Anterior cingulate cortex (tissue), 58 donors: Measurements from ENCODE around the gene KRABD2.
"Not testable (repeated sequence)": the region's sequence is repeated elsewhere in the genome, so short reads cannot be mapped to it uniquely, and the experiment has no call there.

Experiments
- DNase-seq, 58 donors: peaks; one replicate each; lab custom pipeline; 2025; lab: John Stamatoyannopoulos, UW

The KRABD2 gene

DNA sequence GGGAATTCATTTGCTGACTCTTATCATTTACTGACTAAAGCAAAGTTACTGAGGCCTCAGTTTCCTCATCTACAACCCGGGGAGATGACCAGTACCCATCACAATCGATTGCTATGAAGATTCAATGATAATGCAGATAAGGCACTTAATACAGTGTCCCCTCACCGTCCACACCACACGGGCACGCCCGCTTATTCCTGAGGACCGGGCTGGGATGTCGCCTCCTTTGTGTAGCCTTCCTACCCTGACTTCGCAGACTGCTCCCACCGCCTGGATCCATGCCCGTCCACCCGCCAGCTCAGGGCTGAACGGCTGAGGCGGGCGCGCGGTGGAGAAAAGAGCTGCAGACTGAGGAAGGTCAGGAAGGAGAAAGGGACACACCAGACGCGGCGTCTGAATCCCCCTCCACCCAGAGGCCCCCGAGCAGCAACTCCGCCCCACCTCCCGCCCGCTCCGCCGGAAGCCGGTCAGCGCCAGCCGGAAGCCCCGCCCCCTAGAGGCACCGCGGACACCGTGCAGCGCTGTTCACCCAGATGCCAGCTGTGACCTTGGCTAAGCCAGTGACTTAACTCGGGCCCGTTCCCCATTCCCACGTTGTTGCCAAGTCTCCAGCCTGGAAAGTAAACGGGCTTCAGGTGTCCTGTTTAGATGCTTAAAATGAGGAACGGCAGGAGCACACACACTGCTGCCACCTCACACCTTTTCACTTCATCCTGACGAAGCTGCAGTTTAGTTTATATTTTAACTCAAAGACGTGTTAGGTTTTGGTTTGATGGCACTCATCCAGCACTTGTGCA lies at the start of gene KRABD2:
KRABD2 (minus strand) TSS at position 434 of the 797 bp plus-strand sequence.
- peak; percentile 36 to 93 (median 83) for DNase-seq

DNA sequence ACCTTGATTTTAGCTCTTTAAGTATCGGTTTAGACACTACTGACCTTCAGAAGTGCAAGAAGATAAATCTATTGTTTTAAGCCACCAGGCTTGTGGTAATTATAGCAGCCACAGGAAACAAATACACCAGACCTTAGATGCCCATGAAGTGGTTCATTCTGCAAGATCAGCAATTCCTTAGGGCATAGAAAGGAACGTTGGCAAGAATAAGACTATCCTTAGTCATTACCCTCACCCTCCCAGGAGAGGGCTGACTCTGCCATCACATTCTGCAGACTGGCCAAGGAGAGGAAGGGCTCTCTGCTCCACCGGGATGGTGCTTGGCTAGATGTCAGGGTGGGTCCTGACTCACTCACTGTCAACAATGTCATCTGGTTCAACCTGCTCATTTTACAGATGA lies 45.1 kb upstream of the KRABD2 start:
- DNase-seq = no peak

DNA sequence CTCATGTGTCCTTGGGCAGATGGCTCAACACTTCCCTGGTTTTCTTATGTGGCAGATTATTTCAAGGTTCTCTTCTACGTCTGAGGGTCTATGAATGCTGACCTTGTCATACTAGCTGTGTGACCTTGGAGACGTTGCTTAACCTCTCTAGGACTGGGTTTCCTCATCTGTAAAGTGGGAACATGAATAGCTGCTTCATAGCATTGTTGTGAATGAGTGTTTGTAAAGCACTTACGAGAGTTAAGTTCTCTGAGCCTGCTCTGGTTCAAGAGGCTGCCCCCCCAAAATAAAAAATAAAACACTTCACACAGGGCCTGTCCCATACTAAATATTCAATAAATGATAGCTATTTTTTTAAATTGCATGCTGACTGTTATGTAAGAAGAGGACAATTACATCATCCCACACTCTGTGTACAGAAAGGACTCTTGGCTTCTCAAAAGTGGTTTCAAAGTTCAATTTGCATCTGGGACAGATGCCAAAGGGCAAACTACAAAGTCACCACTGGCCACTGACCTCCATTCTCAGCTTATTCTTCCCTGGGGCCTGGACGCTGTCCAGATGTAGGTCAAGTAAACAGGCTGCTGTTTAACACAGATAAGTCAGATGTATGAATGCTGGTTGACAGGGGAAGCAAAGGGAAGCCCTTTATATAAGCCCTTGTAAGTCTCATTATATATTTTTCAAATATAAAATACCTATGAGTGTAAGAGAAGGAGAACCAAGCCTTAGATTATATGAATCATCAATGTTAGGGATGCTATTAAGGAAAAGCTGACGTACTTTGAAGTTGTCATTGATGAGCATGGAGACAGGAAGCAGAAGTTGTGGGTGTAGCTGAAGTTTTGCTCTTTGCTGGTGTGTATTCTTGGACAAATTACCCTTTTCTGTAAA lies 43.8 kb upstream of the KRABD2 start:
- DNase-seq = peak in 3 of 58 donors; percentile 10 to 24 (median 14)

DNA sequence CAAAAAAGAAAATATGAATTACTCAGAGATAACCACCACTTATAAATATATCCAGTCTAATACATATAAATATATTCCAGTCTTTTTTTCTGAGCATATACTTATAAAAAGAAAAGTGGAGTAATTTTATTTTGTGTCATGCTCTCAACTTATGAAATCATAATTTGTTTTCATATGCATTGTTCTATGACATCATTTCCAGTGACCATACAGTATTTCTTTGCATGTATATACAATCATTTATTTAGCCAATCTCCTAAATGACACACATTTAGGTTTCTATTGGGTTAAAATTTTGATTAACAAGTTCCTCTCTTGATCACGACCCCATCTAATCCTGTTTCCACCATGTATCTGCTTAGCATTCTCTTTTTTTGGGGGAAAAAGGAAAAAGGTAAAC lies 42.8 kb upstream of the KRABD2 start:
- no peak for DNase-seq

DNA sequence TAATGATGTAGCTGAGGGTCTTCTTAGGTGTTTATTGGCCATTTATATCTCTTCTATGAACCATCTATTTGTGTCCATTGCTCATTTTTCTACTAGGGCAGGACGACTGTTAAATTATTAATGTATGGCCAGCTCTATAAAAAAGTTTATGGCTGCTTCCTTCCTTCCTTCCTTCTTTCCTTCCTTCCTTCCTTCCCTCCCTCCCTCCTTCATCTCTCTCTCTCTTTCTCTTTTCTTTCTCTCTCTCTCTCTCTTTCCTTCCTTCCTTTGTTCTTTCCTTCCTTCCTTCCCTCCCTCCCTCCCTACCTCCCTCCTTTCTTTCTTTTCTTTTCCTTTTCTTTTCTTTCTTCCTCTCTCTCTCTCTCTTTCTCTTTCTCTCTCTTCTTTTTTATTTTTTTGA lies 42.0 kb upstream of the KRABD2 start:
- no peak for DNase-seq

DNA sequence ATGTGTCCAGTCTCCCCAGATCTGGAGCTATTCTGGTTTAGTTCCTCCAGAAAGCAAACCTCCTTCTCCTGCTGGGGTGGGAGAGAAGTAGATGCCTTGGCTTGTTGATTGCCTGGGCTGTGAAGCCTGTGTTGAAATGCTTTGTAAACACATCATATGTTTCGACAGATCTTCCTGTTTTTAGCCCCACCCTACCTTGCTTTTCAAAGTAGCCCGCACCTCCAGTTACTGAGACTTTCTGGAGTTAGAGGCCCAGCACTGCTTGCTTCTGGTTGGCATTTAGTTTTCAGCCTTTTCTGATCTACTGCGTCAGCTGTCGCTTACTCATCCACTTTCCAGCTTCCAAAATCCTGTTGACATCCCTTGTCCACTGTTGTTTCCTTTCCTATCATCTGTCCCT lies 41.3 kb upstream of the KRABD2 start:
- DNase-seq = no peak

DNA sequence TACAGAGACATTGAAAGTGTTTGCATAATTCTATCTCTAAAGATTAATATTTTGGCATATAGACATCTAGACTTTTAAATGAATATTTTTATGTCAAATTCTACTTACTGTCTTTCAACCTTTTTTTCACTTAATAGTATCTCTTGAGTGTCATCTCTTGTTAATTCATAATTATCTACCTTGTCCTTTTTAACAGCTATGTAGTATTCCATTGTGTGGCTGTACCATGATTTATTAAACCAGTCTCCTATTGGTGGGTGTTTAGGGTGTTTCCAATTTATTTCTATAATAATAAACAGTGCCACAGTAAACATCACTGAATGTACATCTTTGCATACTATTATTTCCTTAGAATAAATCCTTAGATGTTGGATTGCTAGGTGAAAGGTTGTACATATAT lies 37.4 kb upstream of the KRABD2 start:
- no peak for DNase-seq

DNA sequence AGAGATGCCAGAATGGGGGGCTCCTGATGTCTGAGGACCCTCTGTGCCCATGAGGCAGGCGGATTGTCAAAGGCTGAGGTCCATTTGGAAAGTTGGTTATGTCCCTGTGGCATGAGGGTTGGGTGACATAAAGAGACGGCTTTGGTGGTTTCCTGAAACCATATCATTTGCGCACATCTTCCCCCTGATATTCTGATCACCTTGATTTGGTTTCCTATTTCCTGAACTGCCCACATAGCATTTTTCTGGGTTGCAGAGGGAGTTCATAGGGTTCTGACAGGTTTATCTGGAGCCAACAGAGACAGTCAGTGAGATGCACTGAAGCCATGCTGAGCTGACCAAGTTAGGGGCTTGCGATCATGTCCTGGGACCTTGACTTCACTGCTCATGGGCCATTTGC lies 36.8 kb upstream of the KRABD2 start:
- no peak for DNase-seq

DNA sequence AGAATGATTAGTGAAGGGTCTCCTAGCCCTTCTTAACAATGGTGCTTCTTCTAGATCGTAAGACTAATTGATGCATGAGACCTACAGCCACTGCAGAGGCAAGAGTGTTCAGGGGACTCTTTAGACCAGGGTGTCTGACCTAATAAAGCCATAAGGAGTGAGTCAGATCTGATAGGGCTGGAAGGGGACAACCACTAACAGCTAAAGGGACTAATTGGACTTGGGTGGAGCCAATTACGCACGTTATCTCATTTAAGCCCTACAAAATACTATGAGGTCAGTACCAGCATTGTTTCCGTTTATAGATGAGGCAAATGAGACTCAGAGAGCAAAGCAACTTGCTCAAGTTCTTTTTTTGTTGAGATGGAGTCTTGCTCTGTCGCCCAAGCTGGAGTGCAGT lies 35.6 kb upstream of the KRABD2 start:
- DNase-seq = no peak

DNA sequence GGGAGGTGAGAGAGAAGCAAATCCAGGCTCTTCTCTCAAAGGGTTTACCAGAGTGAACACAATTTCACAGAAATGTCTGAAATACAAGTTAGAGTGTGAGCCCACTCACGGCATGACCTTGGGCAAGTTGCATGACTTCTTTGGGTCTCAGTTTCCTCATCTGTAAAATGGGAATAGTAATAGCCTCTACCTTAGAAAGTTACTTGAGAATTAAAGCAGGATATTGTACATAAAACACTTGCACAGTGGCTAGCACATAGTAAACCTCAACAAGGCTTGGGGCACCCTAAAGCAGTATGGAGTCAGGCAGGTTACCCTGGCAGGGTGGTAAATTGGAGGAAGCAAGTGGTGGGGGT lies 34.4 kb upstream of the KRABD2 start:
- DNase-seq = no peak

DNA sequence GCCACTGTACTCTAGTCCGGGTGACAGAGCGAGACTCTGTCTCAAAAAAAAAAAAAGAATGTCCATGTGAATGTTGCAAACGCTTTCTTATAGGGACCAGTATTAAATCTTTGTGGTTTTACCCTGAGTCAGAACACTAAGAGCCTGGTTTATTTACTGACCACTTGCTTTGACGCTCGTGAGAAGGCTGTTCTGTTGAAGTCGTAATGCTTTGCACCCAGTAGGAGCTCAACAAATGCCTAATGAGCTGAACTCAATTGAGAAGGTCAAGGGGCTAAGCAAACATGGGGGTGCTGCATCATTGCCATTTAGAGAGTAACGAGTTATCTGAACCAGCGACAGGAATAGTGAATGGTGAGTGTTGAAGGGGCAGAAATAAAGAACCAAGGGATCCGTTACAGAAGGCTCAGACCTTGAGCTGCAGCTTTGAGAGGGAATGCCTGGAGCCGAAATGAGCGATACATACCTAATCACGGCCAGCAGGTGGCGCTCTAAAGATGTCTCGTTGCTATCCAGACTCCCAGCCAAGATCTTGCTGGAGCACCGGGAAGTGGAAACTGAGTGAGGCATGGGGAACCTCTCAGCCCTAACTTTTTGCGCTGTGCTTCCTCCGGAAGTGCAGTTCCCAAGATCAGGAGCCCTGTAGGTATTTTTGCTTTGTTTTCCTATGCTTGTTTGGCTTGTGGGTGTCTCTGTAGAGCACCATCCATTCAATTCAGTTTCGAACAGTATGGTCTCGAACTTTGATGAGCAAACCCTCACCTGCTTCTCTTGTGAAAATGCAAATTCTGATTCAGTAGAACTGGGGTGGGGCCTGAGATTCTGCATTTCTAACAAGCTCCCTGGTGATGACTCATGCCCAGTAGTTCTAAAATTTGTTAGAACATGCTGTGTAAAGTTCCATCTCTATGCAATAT lies 33.7 kb upstream of the KRABD2 start:
- peak in 56 of 58 donors; percentile 16 to 91 (median 72) for DNase-seq

DNA sequence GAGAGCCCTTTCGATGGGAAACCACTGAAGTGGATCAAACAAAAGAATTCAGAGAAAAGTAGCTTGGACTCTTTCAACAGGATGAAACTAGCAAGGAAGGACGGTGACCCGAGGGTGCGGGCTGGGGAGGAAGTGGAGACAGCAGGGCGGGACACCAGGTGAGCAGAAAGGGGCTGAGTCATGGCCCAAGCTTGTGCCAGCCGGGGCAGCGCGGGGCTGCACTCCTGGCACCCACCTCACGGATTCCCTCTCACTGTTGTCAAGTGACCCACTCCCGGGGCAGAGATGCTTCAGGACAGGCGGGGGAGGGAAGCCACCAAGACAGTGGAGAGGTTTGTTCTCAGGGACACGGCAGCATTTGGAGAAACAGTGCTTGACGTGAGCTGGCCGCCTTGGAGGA lies 31.9 kb upstream of the KRABD2 start:
- DNase-seq = no peak

DNA sequence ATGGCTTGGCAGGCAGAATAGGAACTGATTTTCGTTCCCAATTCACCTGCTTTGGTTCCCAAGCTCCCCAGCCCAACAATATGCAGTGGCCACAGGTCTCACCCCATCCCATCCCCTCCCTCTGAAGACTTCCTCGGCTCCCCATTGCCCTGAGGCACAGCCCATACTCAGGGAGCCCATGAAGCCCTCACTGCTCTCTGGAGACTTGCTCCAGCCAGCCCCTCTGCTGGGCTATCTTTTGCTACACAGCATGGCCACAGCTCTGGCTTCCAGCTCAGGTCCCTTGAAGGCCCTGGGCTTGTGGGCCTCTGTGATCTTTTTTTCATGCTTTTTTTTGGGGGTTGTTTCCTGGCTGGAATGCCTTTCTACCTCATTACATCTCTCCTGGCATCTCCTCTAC lies 29.7 kb upstream of the KRABD2 start:
- no peak for DNase-seq

DNA sequence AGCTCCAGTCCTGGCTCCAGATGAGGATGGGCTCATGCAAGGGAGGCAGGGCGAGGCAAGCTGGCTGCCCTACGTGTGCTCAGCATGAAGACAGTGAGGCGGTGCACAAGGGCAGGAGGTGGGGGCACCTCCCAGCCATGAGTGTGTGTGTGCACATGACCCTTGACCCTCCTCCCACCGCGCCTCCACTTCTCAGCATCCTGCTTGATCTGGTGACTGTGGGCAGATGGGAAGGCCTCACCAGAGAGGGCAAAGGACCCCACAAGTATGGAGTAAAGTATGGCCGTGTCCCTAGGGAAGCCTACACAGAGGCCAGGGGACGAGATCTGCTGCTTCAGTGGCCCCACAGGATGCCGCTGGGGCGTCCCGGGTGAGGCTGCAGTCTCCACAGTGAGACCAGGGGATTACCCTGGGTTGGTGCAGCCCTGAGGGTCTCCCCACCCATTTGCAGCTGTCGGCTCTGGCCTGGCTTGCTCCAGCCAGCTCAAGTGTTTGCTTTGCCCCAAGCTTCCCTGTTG lies 29.1 kb upstream of the KRABD2 start:
- no peak for DNase-seq

DNA sequence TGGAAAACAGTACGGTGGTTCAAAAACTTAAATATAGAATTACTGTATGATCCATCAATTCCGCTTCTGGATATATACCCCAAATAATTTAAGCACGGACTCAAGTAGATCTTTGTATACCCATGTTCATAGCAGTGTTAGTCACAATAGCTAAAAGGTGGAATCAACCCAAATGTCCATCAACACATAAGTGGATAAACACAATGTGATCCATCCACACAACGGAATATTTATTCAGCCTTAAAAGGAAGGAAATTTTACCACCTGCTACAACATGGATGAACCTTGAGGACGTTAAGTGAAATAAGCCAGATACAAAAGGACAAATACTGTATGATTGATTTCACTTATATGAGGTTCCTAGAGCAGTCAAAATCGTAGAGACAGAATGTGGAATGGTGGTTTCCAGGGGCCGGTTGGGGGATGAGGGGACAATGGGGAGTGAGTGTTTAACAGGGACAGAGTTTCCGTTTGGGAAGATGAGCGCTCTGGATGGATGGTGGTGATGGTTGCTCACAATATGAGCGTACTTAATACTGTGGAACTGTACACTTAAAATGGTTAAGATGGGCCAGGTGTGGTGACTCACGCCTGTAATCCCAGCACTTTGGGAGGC lies 26.5 kb upstream of the KRABD2 start:
- DNase-seq = no peak

DNA sequence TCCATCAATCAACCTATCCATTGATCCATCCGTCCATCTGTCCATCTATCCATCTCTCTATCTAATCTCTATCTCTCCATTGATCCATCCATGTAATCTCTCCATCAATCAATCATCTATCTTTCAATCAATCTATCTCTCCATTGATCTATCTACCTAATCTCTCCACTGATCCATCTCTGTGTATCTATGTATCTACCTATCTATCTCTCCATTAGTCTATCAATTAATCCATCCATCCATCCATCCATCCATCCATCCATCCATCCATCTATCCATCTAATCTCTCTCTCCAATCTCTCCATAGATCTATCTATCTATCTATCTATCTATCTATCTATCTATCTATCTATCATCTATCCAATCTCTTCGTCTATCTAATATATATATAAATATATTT lies 24.6 kb upstream of the KRABD2 start:
- DNase-seq = no peak

DNA sequence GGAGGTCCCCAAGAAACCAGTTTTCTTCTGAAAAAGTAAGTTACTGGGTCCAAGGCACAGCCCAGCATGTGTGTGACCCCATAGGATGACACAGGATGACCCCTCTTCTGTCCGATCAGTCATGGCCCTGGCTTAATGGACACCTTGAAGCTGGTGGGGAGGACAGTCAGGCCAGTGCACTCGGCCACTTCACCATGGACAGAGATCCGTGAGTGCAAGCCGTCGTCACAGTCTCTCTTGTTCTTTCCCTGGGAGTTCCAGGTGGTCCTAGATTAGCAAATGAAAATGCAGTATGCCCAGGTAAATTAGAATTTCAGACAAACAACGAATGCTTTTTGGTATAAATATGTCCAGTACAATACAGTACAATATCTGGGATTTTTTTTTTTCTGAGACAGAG lies 22.5 kb upstream of the KRABD2 start:
- no peak for DNase-seq

DNA sequence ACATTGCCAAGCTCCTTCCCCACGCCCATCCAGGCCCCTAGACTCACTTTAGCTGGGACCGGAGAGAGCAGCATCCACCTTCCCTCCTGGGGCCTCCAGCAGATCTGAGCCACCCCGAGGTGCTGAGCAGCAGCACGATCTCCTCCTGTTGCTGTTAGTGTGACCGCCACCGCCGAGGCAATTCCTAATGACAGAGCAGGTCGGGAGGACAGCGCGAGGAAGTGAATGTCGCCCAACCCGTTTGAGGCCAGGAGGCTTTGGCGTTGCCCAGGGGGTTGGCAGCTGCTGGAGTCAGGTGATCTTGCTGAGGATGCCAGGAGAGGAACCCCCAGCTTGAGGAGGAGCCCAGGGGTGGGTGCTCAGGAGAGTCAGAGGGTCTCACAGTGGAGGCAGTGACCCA lies 21.1 kb upstream of the KRABD2 start, which contains the start of gene RNF222:
RNF222 (minus strand) TSS at position 192 of the 400 bp plus-strand sequence. CDS start 4,366 bp downstream, outside the sequence.
- DNase-seq = no peak

DNA sequence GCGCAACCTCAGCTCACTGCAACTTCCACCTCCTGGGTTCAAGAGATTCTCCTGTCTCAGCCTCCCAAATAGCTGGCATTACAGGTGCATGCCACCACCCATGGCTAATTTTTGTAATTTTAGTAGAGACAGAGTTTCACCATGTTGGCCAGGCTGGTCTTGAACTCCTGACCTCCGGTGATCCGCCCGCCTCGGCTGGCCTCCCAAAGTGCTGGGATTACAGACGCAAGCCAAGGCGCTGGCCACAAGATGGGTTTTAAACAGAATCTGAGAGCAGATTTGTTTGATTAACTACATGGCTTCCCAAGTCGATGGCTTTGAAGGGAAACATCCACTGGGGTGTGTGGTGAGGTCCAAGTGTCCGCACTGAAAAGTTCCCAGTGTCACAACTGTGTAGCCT lies 18.0 kb upstream of the KRABD2 start:
- not testable (repeated sequence) for DNase-seq
